Heart left ventricle (tissue), 16 donors: ENCODE data around the gene PTX4. TPM values are rescaled to one million over a fixed set of nuclear protein-coding genes. Genes with fewer than 3 reads are reported as not detected.

ENCODE experiments used
- ATAC-seq, 4 donors: fragments of 200-7000 bp; cut with Tn5 transposase; one replicate each; pipeline ENCODE4 v1.9.1; 2020 to 2022; ENCODE audit warnings: moderate library complexity in 4 of 4, mild to moderate bottlenecking in 3 of 4, moderate number of reproducible peaks in 1 of 4
- DNase-seq, 5 donors: peaks; one replicate each; pipeline ENCODE4 v3.0.0-alpha.2; 2020
- H3K27ac ChIP-seq, 12 donors: fragments of 200-600 bp; sonication (generic) in 4 of 12; one replicate each; pipeline versions ENCODE4 v1.5.0 to v1.8.0; 2016 to 2022; ENCODE audit warnings: mild to moderate bottlenecking in 2 of 12
- H3K27me3 ChIP-seq, 9 donors: fragments of 200-600 bp; sonication (generic) in 2 of 9; one replicate each; pipeline versions ENCODE4 v1.5.1 to v1.8.0; 2016 to 2022; ENCODE audit warnings: mild to moderate bottlenecking in 3 of 9
- H3K36me3 ChIP-seq, 9 donors: fragments of 200-600 bp; sonication (generic) in 2 of 9; one replicate each; pipeline versions ENCODE4 v1.5.0 to v1.8.0; 2018 to 2022; ENCODE audit warnings: mild to moderate bottlenecking in 2 of 9
- H3K4me1 ChIP-seq, 12 donors: fragments of 200-600 bp; sonication (generic) in 4 of 12; one replicate each; pipeline versions ENCODE4 v1.5.0 to v1.8.0; 2016 to 2022; ENCODE audit warnings: mild to moderate bottlenecking in 3 of 12
- H3K4me3 ChIP-seq, 12 donors: fragments of 200-600 bp; sonication (generic) in 4 of 12; one replicate each; pipeline versions ENCODE4 v1.5.0 to v1.8.0; 2017 to 2022; ENCODE audit warnings: mild to moderate bottlenecking in 9 of 12, moderate library complexity in 4 of 12
- H3K9me3 ChIP-seq, 12 donors: fragments of 200-600 bp; sonication (generic) in 4 of 12; one replicate each; pipeline versions ENCODE4 v1.5.0 to v1.8.0; 2016 to 2022; ENCODE audit warnings: mild to moderate bottlenecking in 1 of 12
- CTCF ChIP-seq, 12 donors: fragments of 200-600 bp; sonication (generic) in 4 of 12; IDR thresholded peaks; one replicate each; pipeline versions ENCODE4 v1.5.0 to v1.8.0; 2018 to 2022; ENCODE audit warnings: antibody characterized with exemption in 12 of 12, mild to moderate bottlenecking in 5 of 12
- POLR2A ChIP-seq, 2 donors: fragments of 450-650 bp; IDR thresholded peaks; one replicate each; pipeline ENCODE4 v1.6.1; 2017; ENCODE audit warnings: antibody characterized with exemption in 2 of 2, mild to moderate bottlenecking in 2 of 2, moderate library complexity in 2 of 2
- WGBS, 4 donors: extraction: QIAGEN DNeasy Blood & Tissue Kit in 2 of 4; methylation state at CpG; one replicate each; pipeline versions ENCODE4 v1.1.5 to v1.1.7; 2013 to 2018; 5-methylcytosine and 5-hydroxymethylcytosine counted together
- intact Hi-C, 10 donors: fragments of 100-400 bp; cut with DNase I; formaldehyde crosslinking; loops; one replicate each; pipeline versions ENCODE4 v1.11.1 to v1.14.2; 2022
- polyA plus RNA-seq, 2 donors: library from polyadenylated mRNA; stranded (reverse); fragments of 200-250 nt; gene quantifications; one replicate each; pipeline ENCODE4 v1.2.3, GENCODE V29; 2013
- total RNA-seq, 9 donors: library from RNA; depleted of rRNA in 2 of 9; stranded (reverse); fragments of >200 nt in 2 of 9; fragmentation: NEBNext Ultra II Directional in 3 of 9; extraction: Animal tissue kit (Norgen Biotek cat#: 25700) in 3 of 9; gene quantifications; one replicate each; pipeline versions ENCODE4 v1.1.0 to v1.2.4, GENCODE V29; 2016 to 2023
- donor health status: ischemic (EF 13 %, LVEDD 7.1; RV severe dilation, severe dysfunction).
- donor health status: healthy with polysubstance abuse.
- donor health status: DM: no; HTN: yes; CAD: no.
- donor health status: DM: no; HTN: no; CAD: no.
- donor health status: ischemic (EF 25% LVEDD 6.9; RV normal size, moderate dysfunction).
- donor health status: ischemic (EF 25% LVEDD 5.7; RV mildly dilated, moderate dysfunction).
- donor health status: healthy.
- donor health status: DM: yes; HTN: yes; CAD: no.
- donor health status: ischemic (EF 35%, LVEDD 5.7; RV mildly dilated, moderate dysfunction).
- donor health status: nonischemic (EF 11% LVEDD 7.7; RV severe dilation, severe dysfunction).
- donor health status: DM: yes; HTN: yes; CAD: no.
- donor health status: PGD.
- donor health status: ischemic (EF 29% LVEDD 5.4; RV normal size, mild dysfunction).
- donor health status: nonischemic (EF 23%, LVEDD 6.1; RV moderate dilation, normal function).

PTX4 gene
- total and polyA plus RNA-seq, 11 donors, result 0.04 to 0.23 (median 0.20) TPM; not detected in 8

- Histone ChIP-seq H3K27ac (peak overlapping the region; percentile 37 to 98 (median 88)), H3K4me1 (peaks cover 0 to 31% (median 24%) of the 10 kb centered on the region in 12 donors), H3K4me3 (peak overlapping the region; percentile 59 to 92 (median 76)), H3K27me3 (no peaks in the 10 kb centered on the region), H3K9me3 (no peaks in the 10 kb centered on the region), H3K36me3 (peaks cover 0 to 43% (median 36%) of the 10 kb centered on the region in 9 donors)
- DNase-seq, result peak in 1 of 5 donors; percentile 60
- intact Hi-C loops, result loop anchor here in 9 of 10 donors (1.0 to 10.0 kb wide), 15 partner anchors 19 to 213 kb away; partner anchors contain the start of genes CRAMP1 (in 7 of the 9), IFT140 (in 7 of the 9), TMEM204 (in 2 of the 9) and CLCN7 (in 1 of the 9)
- peak in 1 of 4 donors; percentile 11 for ATAC-seq
- no peak for TF ChIP-seq POLR2A (IDR thresholded peaks at IDR 0.05)
- TF ChIP-seq CTCF (IDR thresholded peaks at IDR 0.05), result no peak
- 0 to 1% (median 1%) methylated on average over 15 to 30 of the region's 30 CpGs for WGBS, 4 donors
Measured at GRCh38 chr16:1493746-1494094, 5.0 kb upstream of the PTX4 start.

- Histone ChIP-seq H3K27ac (peak within 1 kb of the TSS; percentile 75 to 98 (median 88)), H3K4me1 (peaks cover 0 to 31% (median 24%) of the 10 kb centered on the region in 12 donors), H3K4me3 (peak within 1 kb of the TSS; percentile 59 to 92 (median 76)), H3K9me3 (no peaks in the 10 kb centered on the region), H3K27me3 (no peaks in the 10 kb centered on the region), H3K36me3 (peaks cover 0 to 39% (median 31%) of the 10 kb centered on the region in 9 donors)
- WGBS, 4 donors, result 1 to 7% (median 1%) methylated on average over 16 to 89 of the region's 89 CpGs
- DNase-seq (peak; percentile 80 to 93 (median 85)), ATAC-seq (peak; percentile 69 to 93 (median 90))
- intact Hi-C loops, result loop anchor here in 9 of 10 donors (1.0 to 10.0 kb wide), 14 partner anchors 18 to 182 kb away; partner anchors contain the start of genes CRAMP1 (in 7 of the 9), IFT140 (in 7 of the 9), TMEM204 (in 2 of the 9) and CLCN7 (in 1 of the 9)
- peak in 1 of 2 donors; percentile 20 for TF ChIP-seq POLR2A (IDR thresholded peaks at IDR 0.05)
- TF ChIP-seq CTCF (IDR thresholded peaks at IDR 0.05), result no peak
Measured at GRCh38 chr16:1492923-1493745, 4.4 kb upstream of the PTX4 start, which contains the start of gene TELO2. Gene TELO2 (plus strand): TSS chr16:1493360. CDS start chr16:1494282, 922 bp downstream.

GRCh38 chr16:1492082-1492922 lies 3.6 kb upstream of the PTX4 start:
- no peak for TF ChIP-seq POLR2A (IDR thresholded peaks at IDR 0.05)
- no peak for TF ChIP-seq CTCF (IDR thresholded peaks at IDR 0.05)
- no peaks in the 10 kb centered on the region for H3K27me3 ChIP-seq
- ATAC-seq (no peak), DNase-seq (no peak)
- intact Hi-C loops, result loop anchor here in 9 of 10 donors (2.0 to 10.0 kb wide), 13 partner anchors 18 to 182 kb away; partner anchors contain the start of genes CRAMP1 (in 7 of the 9), IFT140 (in 7 of the 9), TMEM204 (in 2 of the 9) and CLCN7 (in 1 of the 9)
- peak overlapping the region in 10 of 12 donors; percentile 75 to 98 (median 88) for H3K27ac ChIP-seq
- WGBS, 4 donors, result 85 to 90% (median 87%) methylated on average over 22 to 23 of the region's 23 CpGs
- H3K4me3 ChIP-seq, result peak overlapping the region in 11 of 12 donors; percentile 59 to 92 (median 77)
- H3K36me3 ChIP-seq, result peaks cover 0 to 30% (median 22%) of the 10 kb centered on the region in 9 donors
- H3K4me1 ChIP-seq, result peaks cover 0 to 31% (median 24%) of the 10 kb centered on the region in 12 donors
- H3K9me3 ChIP-seq, result no peaks in the 10 kb centered on the region
